Measurements from ENCODE around the gene METTL21C. TPM values are rescaled to one million over a fixed set of nuclear protein-coding genes. Genes with fewer than 3 reads are reported as not detected.

The METTL21C gene
- not detected for total RNA-seq

- no peak within 1 kb of the TSS for H3K4me3 ChIP-seq
- H3K27ac ChIP-seq, result no peak within 1 kb of the TSS
- WGBS, result 86% methylated on average over 6 of the region's 6 CpGs
These were observed at the start of gene METTL21C for GRCh38 chr13:102694937-102695336. METTL21C (minus strand) TSS chr13:102695044; CDS start chr13:102694498, 546 bp downstream.

GRCh38 chr13:102742506-102742905, 47.7 kb upstream of the METTL21C start:
- TF ChIP-seq POLR2AphosphoS5 (IDR thresholded peaks at IDR 0.05) (no peak), CTCF (IDR thresholded peaks at IDR 0.05) (no peak), POLR2A (IDR thresholded peaks at IDR 0.05) (no peak)
- DNase-seq (ENCODE audit: low spot score), result no peak
- no peaks in the 10 kb centered on the region for H3K27me3 ChIP-seq (replicated peaks; ENCODE audit: insufficient read depth)
- intact Hi-C loops (cut with DNase I), result no loop called here
- no peaks in the 10 kb centered on the region for H3K9me3 ChIP-seq
- H3K27ac ChIP-seq, result no peak overlapping the region
- H3K36me3 ChIP-seq, result no peaks in the 10 kb centered on the region
- H3K4me1 ChIP-seq (replicated peaks), result no peaks in the 10 kb centered on the region
- no peak overlapping the region for H3K4me3 ChIP-seq

More at GRCh38 chr13:102694937-102695336, at the start of gene METTL21C:
- H3K4me1 ChIP-seq (replicated peaks), result no peaks in the 10 kb centered on the region
- TF ChIP-seq CTCF (IDR thresholded peaks at IDR 0.05) (no peak), POLR2AphosphoS5 (IDR thresholded peaks at IDR 0.05) (no peak), POLR2A (IDR thresholded peaks at IDR 0.05) (no peak)
- no peaks in the 10 kb centered on the region for H3K9me3 ChIP-seq
- no peaks in the 10 kb centered on the region for H3K36me3 ChIP-seq
- peaks cover 3% of the 10 kb centered on the region for H3K27me3 ChIP-seq (replicated peaks; ENCODE audit: insufficient read depth)
- intact Hi-C loops (cut with DNase I), result no loop called here
- no peak for DNase-seq (ENCODE audit: low spot score)

- Histone ChIP-seq H3K4me3 (no peak overlapping the region), H3K27ac (no peak overlapping the region), H3K36me3 (no peaks in the 10 kb centered on the region), H3K27me3 (replicated peaks; ENCODE audit: insufficient read depth) (no peaks in the 10 kb centered on the region), H3K4me1 (replicated peaks) (no peaks in the 10 kb centered on the region), H3K9me3 (no peaks in the 10 kb centered on the region)
- WGBS, result 36% methylated on average over 1 of the region's 1 CpG
- intact Hi-C loops (cut with DNase I), result no loop called here
- DNase-seq (ENCODE audit: low spot score), result no peak
- TF ChIP-seq CTCF (IDR thresholded peaks at IDR 0.05) (no peak), POLR2AphosphoS5 (IDR thresholded peaks at IDR 0.05) (no peak), POLR2A (IDR thresholded peaks at IDR 0.05) (no peak)
These were observed 47.3 kb upstream of the METTL21C start for GRCh38 chr13:102742101-102742500.

GRCh38 chr13:102729560-102730270, 34.9 kb upstream of the METTL21C start:
- DNase-seq (ENCODE audit: low spot score), result no peak
- H3K36me3 ChIP-seq, result no peaks in the 10 kb centered on the region
- intact Hi-C loops (cut with DNase I), result no loop called here
- no peak overlapping the region for H3K4me3 ChIP-seq
- no peak overlapping the region for H3K27ac ChIP-seq
- 36% methylated on average over 8 of the region's 8 CpGs for WGBS
- no peaks in the 10 kb centered on the region for H3K9me3 ChIP-seq
- TF ChIP-seq POLR2AphosphoS5 (IDR thresholded peaks at IDR 0.05) (no peak), CTCF (IDR thresholded peaks at IDR 0.05) (no peak), POLR2A (IDR thresholded peaks at IDR 0.05) (no peak)
- no peaks in the 10 kb centered on the region for H3K27me3 ChIP-seq (replicated peaks; ENCODE audit: insufficient read depth)
- H3K4me1 ChIP-seq (replicated peaks), result no peaks in the 10 kb centered on the region

- Histone ChIP-seq H3K4me3 (no peak overlapping the region), H3K9me3 (no peaks in the 10 kb centered on the region), H3K27ac (no peak overlapping the region), H3K4me1 (replicated peaks) (no peaks in the 10 kb centered on the region), H3K36me3 (no peaks in the 10 kb centered on the region), H3K27me3 (replicated peaks; ENCODE audit: insufficient read depth) (no peaks in the 10 kb centered on the region)
- intact Hi-C loops (cut with DNase I), result no loop called here
- 77% methylated on average over 2 of the region's 2 CpGs for WGBS
- TF ChIP-seq POLR2AphosphoS5 (IDR thresholded peaks at IDR 0.05) (no peak), CTCF (IDR thresholded peaks at IDR 0.05) (no peak), POLR2A (IDR thresholded peaks at IDR 0.05) (no peak)
- DNase-seq (ENCODE audit: low spot score), result no peak
These were observed 31.6 kb upstream of the METTL21C start for GRCh38 chr13:102726430-102726829.
